ENCODE results near the gene DROSHA.
"Not testable (repeated sequence)": the region's sequence is repeated elsewhere in the genome, so short reads cannot be mapped to it uniquely, and the experiment has no call there.

Gene DROSHA

GRCh38 chr5:31378838-31379237 lies 153.1 kb downstream of the DROSHA start:
- DNase-seq (ENCODE audit: low read depth), result no peak

- DNase-seq (ENCODE audit: low read depth), result no peak
These were observed 153.8 kb downstream of the DROSHA start for GRCh38 chr5:31378136-31378535.

- DNase-seq (ENCODE audit: low read depth), result no peak
These were observed 154.5 kb downstream of the DROSHA start for GRCh38 chr5:31377274-31377946.

GRCh38 chr5:31375999-31376720 lies 155.7 kb downstream of the DROSHA start:
- no peak for DNase-seq (ENCODE audit: low read depth)

- no peak for DNase-seq (ENCODE audit: low read depth)
These were observed 159.8 kb downstream of the DROSHA start for GRCh38 chr5:31372124-31372523.

- DNase-seq (ENCODE audit: low read depth), result peak; percentile 73
These were observed 165.0 kb downstream of the DROSHA start for GRCh38 chr5:31366941-31367340.

GRCh38 chr5:31365776-31366175 lies 166.1 kb downstream of the DROSHA start:
- DNase-seq (ENCODE audit: low read depth), result no peak

GRCh38 chr5:31364881-31365636 lies 166.8 kb downstream of the DROSHA start:
- peak; percentile 89 for DNase-seq (ENCODE audit: low read depth)

- DNase-seq (ENCODE audit: low read depth), result peak; percentile 63
These were observed 168.8 kb downstream of the DROSHA start for GRCh38 chr5:31362931-31363568.

- DNase-seq (ENCODE audit: low read depth), result peak; percentile 59
These were observed 169.4 kb downstream of the DROSHA start for GRCh38 chr5:31362529-31362900.

GRCh38 chr5:31361704-31362528 lies 170.0 kb downstream of the DROSHA start:
- DNase-seq (ENCODE audit: low read depth), result not testable (repeated sequence)

GRCh38 chr5:31361234-31361633 lies 170.7 kb downstream of the DROSHA start:
- DNase-seq (ENCODE audit: low read depth), result peak; percentile 84

GRCh38 chr5:31359839-31360238 lies 172.1 kb downstream of the DROSHA start:
- DNase-seq (ENCODE audit: low read depth), result no peak

- DNase-seq (ENCODE audit: low read depth), result no peak
These were observed 174.9 kb downstream of the DROSHA start for GRCh38 chr5:31357038-31357437.

- DNase-seq (ENCODE audit: low read depth), result no peak
These were observed 176.6 kb downstream of the DROSHA start for GRCh38 chr5:31355337-31355736.

Data from GM04503 (cell line).